ENCODE measurements around the gene TMEM92.
"Not testable (repeated sequence)": the region's sequence is repeated elsewhere in the genome, so short reads cannot be mapped to it uniquely, and the experiment has no call there.

Gene TMEM92

GRCh38 chr17:50299776-50300175 is 25.5 kb downstream of the TMEM92 start:
- Histone ChIP-seq H3K27ac (replicated peaks) (no peak overlapping the region), H3K4me3 (replicated peaks; ENCODE audit: insufficient read depth, low read length) (no peak overlapping the region), H3K27me3 (ENCODE audit: insufficient read depth, poor library complexity, severe bottlenecking) (no peaks in the 10 kb centered on the region)
- DNase-seq (ENCODE audit: low read depth in 1 of 2, low spot score in 1 of 2) = no peak
- no peak for TF ChIP-seq SPI1 (IDR thresholded peaks at IDR 0.05; ENCODE audit: borderline replicate concordance, low read depth)
- no peak for TF ChIP-seq REST (IDR thresholded peaks at IDR 0.05; ENCODE audit: insufficient replicate concordance, low read depth)
- TF ChIP-seq, protein P1, sequence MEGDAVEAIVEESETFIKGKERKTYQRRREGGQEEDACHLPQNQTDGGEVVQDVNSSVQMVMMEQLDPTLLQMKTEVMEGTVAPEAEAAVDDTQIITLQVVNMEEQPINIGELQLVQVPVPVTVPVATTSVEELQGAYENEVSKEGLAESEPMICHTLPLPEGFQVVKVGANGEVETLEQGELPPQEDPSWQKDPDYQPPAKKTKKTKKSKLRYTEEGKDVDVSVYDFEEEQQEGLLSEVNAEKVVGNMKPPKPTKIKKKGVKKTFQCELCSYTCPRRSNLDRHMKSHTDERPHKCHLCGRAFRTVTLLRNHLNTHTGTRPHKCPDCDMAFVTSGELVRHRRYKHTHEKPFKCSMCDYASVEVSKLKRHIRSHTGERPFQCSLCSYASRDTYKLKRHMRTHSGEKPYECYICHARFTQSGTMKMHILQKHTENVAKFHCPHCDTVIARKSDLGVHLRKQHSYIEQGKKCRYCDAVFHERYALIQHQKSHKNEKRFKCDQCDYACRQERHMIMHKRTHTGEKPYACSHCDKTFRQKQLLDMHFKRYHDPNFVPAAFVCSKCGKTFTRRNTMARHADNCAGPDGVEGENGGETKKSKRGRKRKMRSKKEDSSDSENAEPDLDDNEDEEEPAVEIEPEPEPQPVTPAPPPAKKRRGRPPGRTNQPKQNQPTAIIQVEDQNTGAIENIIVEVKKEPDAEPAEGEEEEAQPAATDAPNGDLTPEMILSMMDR (IDR thresholded peaks at IDR 0.05; ENCODE audit: insufficient read depth, low read length) = no peak
- TF ChIP-seq GABPA (IDR thresholded peaks at IDR 0.05; ENCODE audit: low read depth) = no peak
- TF ChIP-seq POLR2AphosphoS5 (IDR thresholded peaks at IDR 0.05; ENCODE audit: low read depth) = no peak

DNA sequence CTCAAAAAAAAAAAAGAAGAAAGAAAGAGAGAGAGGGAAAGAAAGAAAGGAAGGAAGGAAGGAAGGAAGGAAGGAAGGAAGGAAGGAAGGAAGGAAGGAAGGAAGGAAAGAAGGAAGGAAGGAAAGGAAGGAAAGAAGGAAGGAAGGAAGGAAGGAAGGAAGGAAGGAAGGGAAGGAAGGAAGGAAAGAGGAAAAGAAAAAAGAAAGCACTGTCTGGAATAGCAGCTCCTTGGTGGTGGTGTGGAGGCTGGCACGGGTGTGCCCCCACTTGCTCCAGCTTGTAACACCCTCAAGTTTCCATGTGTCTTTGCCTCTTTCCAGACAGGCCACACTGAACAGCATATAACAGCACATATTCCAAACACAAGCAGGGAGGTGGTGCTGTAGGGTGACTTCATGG is 26.6 kb downstream of the TMEM92 start:
- DNase-seq (ENCODE audit: low read depth in 1 of 2, low spot score in 1 of 2); H3K27me3 ChIP-seq (ENCODE audit: insufficient read depth, poor library complexity, severe bottlenecking); H3K27ac ChIP-seq (replicated peaks); H3K4me3 ChIP-seq (replicated peaks; ENCODE audit: insufficient read depth, low read length): not testable (repeated sequence)

DNA sequence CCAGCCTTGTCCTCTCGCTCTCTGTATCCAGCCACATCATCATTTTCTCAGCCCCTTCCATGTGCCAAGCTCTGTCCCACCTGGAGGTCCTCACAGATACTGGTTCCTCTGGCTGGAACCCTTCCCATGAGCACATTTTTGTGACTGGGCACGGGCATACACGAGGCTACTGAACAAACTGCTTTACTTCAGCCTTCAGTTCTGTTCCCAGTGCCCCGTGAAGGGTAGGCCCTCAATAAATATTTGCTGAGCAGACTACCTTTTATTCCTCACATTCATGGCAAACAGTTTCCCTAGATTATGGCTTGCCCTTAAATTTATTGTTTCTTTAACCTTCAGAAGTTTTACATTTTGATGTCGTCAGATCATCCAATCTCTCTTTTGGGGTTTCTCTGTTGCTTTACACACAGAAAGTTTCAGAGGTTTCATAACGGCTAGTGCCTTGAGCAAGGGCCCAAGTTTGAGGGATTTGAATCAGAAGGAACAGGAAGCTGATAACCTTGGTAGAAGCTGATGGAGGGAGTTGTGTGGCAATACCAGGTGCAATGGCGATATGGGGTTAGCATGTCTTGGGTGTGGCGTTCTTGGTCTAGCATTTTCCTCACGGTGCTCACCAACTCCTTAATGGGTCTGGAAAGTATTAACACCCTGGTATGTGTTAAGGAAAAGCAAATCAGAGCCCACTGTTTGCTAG is 27.8 kb downstream of the TMEM92 start:
- H3K27me3 ChIP-seq (ENCODE audit: insufficient read depth, poor library complexity, severe bottlenecking) = no peaks in the 10 kb centered on the region
- H3K4me3 ChIP-seq (replicated peaks; ENCODE audit: insufficient read depth, low read length) = no peak overlapping the region
- TF ChIP-seq REST (IDR thresholded peaks at IDR 0.05; ENCODE audit: insufficient replicate concordance, low read depth) (no peak), SPI1 (IDR thresholded peaks at IDR 0.05; ENCODE audit: borderline replicate concordance, low read depth) (no peak), GABPA (IDR thresholded peaks at IDR 0.05; ENCODE audit: low read depth) (no peak), POLR2AphosphoS5 (IDR thresholded peaks at IDR 0.05; ENCODE audit: low read depth) (no peak)
- TF ChIP-seq, protein P1 (IDR thresholded peaks at IDR 0.05; ENCODE audit: insufficient read depth, low read length) = no peak
- peak; percentile 86 to 92 for DNase-seq (ENCODE audit: low read depth in 1 of 2, low spot score in 1 of 2)
- peak overlapping the region; percentile 62 for H3K27ac ChIP-seq (replicated peaks)

DNA sequence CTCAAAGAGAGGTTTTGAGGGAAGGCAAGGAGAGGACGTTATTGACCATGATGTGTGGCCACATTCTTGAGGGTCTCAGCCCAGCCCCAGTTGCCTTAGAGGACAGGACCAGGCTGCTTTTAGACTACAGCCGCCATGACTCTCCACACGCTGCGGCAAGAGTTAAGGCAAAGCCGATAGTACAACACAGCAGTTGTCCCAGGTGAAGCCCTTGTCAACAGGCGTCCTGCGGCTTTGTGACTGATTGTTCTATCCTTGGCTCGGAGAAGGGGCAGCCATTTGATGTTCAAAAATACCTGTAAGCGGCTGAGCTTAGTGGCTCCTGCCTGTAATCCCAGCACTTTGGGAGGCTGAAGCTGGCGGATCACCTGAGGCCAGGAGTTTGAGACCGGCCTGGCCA is 28.8 kb downstream of the TMEM92 start:
- no peak for DNase-seq (ENCODE audit: low read depth in 1 of 2, low spot score in 1 of 2)
- Histone ChIP-seq H3K4me3 (replicated peaks; ENCODE audit: insufficient read depth, low read length) (no peak overlapping the region), H3K27ac (replicated peaks) (no peak overlapping the region; the same call in 1 of the 2 replicates), H3K27me3 (ENCODE audit: insufficient read depth, poor library complexity, severe bottlenecking) (no peaks in the 10 kb centered on the region)
- TF ChIP-seq GABPA (IDR thresholded peaks at IDR 0.05; ENCODE audit: low read depth) = no peak
- TF ChIP-seq, protein P1 (IDR thresholded peaks at IDR 0.05; ENCODE audit: insufficient read depth, low read length) = no peak
- no peak for TF ChIP-seq POLR2AphosphoS5 (IDR thresholded peaks at IDR 0.05; ENCODE audit: low read depth)
- TF ChIP-seq SPI1 (IDR thresholded peaks at IDR 0.05; ENCODE audit: borderline replicate concordance, low read depth) = no peak
- no peak for TF ChIP-seq REST (IDR thresholded peaks at IDR 0.05; ENCODE audit: insufficient replicate concordance, low read depth)
